IPS-18c (cell line): ENCODE data around the gene PPP3CA.

Experiments
- H3K4me3 ChIP-seq: 2 replicates; pipeline ENCODE4 v1.7.0; 2013; ENCODE audit warnings: low read depth, mild to moderate bottlenecking, low read length, moderate library complexity; ENCODE audit not compliant: insufficient read depth
- H3K9me3 ChIP-seq: one replicate; pipeline ENCODE4 v1.6.1; 2013; ENCODE audit warnings: mild to moderate bottlenecking, low read length, moderate library complexity; ENCODE audit not compliant: control insufficient read depth, insufficient read depth

The PPP3CA gene

DNA sequence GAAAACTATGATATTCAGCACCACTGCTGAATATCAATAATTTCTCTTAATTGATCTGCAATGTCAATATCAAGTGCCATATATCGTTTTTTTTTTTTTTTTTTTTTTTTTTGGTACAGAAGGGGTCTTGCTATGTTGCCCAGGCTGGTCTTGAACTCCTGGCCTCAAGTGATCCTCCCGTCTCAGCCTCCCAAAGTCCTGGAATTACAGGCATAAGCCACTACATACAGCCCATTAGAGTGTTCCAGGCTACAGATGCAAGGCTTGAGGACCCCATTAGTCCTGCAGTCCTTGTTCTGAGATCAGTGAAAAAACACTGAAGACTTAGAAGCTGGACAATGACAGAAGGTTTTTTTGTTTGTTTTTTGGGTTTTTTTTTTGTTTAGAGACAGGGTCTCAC lies 48.3 kb downstream of the PPP3CA start:
- Histone ChIP-seq H3K4me3 (no peak overlapping the region), H3K9me3 (no peaks in the 10 kb centered on the region)

DNA sequence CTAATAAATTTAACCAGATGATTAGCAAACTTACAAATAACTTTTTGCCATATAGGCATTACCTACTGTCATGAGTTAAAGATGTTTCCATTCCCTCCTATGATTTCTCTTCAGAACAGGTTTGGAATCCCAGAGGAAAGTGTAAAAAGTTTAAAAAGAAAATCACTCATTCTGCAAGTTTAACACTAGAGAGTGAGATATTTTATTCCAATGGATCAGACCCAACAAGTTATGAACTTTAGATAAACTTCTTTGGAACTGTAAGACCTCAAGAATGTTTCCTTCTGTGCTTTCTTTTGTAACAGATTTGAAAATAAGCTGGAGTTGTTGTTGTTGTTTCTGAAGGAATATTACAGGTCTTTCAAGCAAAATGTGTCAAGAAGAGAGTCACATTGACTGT lies 51.6 kb downstream of the PPP3CA start:
- Histone ChIP-seq H3K4me3 (no peak overlapping the region), H3K9me3 (no peaks in the 10 kb centered on the region)

- H3K4me3 ChIP-seq: no peak overlapping the region
- H3K9me3 ChIP-seq: no peaks in the 10 kb centered on the region
Observed at GRCh38 chr4:101294597-101294996, 52.7 kb downstream of the PPP3CA start.

GRCh38 chr4:101292901-101293300 lies 54.4 kb downstream of the PPP3CA start:
- no peak overlapping the region for H3K4me3 ChIP-seq
- H3K9me3 ChIP-seq: no peaks in the 10 kb centered on the region

DNA sequence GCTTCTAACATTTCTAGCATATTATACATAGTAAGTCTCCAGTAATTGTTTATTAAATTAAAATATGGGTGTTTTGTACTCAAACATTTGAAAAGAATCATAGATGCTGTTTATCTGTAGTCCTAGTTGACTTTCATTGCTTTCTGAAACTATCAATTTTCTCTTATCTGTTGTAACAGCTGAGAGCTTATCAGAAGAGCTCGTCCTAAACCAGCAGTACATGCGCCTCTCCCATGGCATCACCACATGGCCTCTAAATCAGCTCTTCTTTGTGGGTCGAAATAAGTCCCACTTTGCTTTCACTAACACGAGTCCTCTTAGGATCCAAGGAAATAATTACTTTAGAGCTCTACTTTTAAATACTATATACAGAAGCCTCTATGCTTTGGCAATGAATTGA lies 55.1 kb downstream of the PPP3CA start:
- H3K4me3 ChIP-seq: no peak overlapping the region
- no peaks in the 10 kb centered on the region for H3K9me3 ChIP-seq

GRCh38 chr4:101291198-101291597 lies 56.1 kb downstream of the PPP3CA start:
- Histone ChIP-seq H3K9me3 (no peaks in the 10 kb centered on the region), H3K4me3 (no peak overlapping the region)

DNA sequence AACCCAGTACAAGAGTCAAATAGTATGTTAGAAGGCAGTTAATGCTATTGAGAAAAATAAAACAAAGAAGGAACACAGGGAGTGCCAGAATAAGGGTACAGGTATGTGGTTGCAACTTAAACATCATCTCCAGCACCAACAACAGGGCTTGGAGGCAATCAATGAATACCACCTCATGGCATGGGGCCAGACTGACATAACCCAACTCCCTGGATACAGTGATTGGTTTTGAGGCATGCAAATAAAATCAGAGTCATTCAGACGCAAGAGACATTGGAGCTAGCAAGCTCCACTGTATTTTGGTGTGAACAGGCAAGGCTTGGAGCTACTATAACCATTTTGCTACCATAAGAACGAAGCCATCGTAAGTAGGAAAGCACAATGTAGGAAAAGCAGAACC lies 56.7 kb downstream of the PPP3CA start:
- no peaks in the 10 kb centered on the region for H3K9me3 ChIP-seq

DNA sequence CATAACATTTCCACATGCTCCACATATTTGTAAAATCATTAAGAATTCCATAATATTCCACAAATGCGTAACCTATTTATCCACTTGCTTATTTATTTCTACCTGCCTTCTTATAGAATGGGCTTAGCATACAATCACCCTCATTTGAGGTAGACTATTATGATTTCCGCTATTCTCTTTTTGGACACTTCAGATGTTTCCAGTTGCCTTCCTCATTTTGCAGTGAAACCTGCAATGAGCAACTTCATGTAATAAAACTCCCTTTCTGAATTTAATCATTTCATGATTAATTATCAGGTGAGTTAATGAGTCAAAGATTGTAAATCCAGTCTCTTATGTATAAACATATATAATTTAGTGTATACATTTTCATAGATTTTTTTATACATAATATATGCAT lies 58.0 kb downstream of the PPP3CA start:
- no peak overlapping the region for H3K4me3 ChIP-seq
- H3K9me3 ChIP-seq: no peaks in the 10 kb centered on the region

More for the DNA sequence above, 56.7 kb downstream of the PPP3CA start:
- H3K4me3 ChIP-seq: no peak overlapping the region

DNA sequence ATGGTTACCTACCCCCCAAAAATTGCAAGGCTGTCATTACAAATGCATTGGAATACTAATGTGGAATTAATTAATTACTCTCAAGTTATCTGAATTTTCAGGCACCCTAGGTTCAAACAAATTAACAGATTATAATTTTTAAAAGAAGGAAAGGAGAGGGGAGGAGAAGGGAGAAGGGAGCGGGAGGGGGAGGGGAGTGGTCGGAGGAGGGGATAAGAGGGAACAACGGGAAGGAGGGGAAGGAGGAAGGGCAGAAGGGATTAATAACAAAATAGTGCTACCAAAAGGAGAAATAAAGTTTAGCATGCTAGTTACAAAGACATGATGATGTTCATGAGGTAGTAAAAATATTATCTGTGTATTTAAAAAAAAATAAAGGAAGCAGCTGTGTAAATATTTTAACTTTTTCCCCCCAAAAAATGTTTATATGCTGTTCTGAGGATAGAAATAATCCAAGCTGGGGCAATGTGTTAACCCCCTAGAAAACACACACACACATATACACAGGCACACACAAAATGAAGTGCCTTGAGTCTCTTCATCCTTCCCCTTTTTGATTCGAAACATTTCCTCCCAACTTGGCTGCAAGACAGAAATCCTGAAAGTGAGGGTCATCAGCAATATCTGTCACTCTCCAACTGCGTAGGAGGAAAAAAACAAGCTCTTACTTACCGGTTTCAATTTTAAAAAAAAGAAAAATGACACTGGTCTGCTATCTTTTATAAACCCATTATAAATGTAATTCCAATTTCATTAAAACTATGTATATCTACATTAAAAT lies 58.8 kb downstream of the PPP3CA start:
- H3K9me3 ChIP-seq: no peaks in the 10 kb centered on the region
- no peak overlapping the region for H3K4me3 ChIP-seq

DNA sequence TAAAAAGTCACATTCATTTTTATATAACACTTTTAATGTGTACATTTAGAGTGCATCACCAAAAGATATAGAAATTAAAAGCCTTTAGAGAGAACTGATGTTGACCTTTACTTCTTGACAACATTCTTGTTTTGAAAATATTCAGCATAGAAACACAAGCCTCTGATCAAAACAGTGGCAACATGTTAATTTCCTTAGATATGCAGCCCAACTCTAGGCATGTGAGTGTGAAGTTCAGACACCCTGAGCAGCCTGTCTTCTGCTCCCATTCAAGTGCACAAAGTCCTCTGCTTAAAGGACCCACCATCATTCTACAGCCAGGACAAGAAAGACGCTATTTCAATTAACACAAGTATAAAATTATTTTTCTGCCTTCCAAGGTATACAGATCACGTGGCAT lies 60.0 kb downstream of the PPP3CA start:
- no peak overlapping the region for H3K4me3 ChIP-seq
- H3K9me3 ChIP-seq: no peaks in the 10 kb centered on the region

GRCh38 chr4:101286663-101287062 lies 60.7 kb downstream of the PPP3CA start:
- no peak overlapping the region for H3K4me3 ChIP-seq

GRCh38 chr4:101285985-101286384 lies 61.3 kb downstream of the PPP3CA start:
- Histone ChIP-seq H3K4me3 (no peak overlapping the region), H3K9me3 (no peaks in the 10 kb centered on the region)

More at GRCh38 chr4:101286663-101287062, 60.7 kb downstream of the PPP3CA start:
- H3K9me3 ChIP-seq: no peaks in the 10 kb centered on the region

DNA sequence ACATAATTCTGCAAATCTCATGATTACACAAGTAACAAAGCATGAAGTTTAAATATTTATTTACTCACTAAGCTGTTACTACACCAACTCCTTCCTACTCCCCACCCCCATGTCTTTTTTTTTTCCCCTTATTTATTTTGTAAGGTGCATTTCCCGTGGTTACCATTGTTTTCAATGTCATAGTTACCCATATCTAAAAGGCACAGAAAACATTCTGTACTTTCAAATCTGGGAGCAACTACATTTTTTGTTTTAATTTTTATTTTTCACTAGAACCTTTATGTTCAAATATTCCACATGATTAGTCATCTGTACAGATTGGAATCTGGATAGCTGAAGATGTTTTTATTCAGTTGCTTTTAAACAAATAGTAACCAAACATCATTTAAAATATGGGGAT lies 62.8 kb downstream of the PPP3CA start:
- H3K9me3 ChIP-seq: no peaks in the 10 kb centered on the region

GRCh38 chr4:101283434-101283833 lies 63.9 kb downstream of the PPP3CA start:
- H3K9me3 ChIP-seq: no peaks in the 10 kb centered on the region

More for the DNA sequence above, 62.8 kb downstream of the PPP3CA start:
- H3K4me3 ChIP-seq: no peak overlapping the region

DNA sequence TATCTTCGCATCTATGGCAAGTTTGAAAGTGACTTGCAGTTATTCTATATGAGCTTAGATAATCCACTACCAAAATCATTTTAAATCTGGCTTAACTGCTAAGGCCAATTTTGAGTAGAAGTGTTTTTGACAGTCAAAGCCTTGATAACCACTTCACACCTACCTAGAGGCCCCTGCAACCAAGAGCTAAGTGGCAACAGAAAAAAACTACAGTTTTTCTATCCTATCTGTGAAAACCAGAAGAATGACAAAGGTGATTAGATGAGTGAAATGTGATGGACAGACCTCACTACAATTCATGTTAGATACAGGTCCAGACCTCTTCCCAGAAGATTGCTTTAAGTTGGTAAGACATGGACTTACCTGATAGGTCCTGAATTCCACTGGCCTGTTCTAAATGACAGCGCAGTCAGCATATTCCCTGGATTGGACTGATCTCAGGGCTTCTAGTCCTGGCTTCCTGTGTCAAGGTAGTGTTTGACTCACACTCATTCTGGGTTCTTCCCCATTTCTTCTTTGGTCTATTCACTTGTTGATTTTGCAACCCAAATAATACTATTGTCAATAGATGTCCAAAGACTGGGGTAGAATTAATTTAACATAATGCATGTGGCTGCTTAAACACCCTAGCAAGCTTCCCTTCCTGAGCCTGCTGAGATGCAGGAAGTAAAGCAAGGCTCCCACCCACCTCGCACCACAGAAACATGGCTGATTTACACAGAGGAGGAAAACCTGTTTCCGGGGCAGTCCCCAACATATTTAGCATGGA lies 65.1 kb downstream of the PPP3CA start:
- Histone ChIP-seq H3K4me3 (no peak overlapping the region), H3K9me3 (no peaks in the 10 kb centered on the region)

More at GRCh38 chr4:101283434-101283833, 63.9 kb downstream of the PPP3CA start:
- no peak overlapping the region for H3K4me3 ChIP-seq

DNA sequence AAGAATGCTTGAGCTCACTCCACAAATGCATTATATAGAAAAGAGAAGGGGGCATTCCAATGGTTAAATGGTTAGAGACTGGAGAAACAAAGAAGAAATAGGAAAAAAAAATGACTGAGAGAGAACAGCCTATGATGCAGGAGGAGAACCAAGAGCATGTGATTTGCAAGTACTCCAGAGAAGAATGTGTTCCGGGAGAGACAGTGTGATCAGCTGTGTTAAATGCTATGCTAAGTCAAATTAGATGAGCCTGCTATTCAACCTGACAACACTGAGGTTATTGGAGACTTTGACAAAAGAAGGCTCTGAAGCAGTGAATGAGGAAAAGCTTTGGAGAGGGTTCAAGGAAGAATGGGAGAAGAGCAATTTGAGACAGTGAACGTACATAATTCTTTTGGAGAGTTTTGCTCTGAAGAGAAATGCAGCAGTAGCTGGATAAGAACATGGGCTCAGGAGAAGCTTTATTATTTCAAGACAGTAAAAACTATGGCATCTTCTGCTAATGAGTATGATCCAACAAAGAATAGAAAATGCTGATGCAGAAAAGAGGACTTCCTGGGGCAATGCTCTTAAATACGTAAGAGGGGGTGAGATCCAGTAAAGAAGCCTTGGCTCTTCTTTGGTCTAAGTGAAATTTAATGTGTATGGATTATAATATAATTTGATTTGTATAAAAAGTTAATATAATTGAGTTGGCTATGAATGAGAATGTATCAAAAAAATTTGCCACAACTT lies 66.3 kb downstream of the PPP3CA start:
- no peak overlapping the region for H3K4me3 ChIP-seq
- H3K9me3 ChIP-seq: no peaks in the 10 kb centered on the region

DNA sequence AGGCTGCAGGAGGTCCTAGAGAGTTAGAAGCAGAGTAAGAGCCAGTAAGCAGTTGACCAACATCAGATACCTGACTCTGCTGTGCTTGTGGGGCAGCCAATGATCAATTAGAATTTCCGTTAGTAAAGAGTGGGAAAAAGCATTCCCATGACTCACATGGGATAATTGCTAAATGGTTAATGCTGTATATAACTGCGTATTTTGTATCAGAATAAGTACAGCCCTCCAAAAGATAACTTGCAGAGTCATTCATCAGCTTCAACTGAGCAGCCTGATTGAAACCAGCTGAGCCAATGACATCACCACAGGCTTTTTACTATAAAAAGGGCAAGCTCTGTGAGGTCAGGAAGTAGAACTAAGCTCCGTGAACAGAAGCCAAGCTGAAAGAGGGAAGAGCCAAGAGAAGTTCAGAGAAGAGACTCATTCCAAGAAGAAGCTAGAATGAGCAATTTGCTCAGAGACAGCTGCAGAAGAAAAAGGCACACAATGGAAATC lies 67.9 kb downstream of the PPP3CA start:
- no peaks in the 10 kb centered on the region for H3K9me3 ChIP-seq
- H3K4me3 ChIP-seq: no peak overlapping the region
